NCI-H748 (cell line): ENCODE results near the gene GNAO1.

Experiments used
- DNase-seq: peaks from one replicate; lab custom pipeline; 2025; ENCODE audit not compliant: unreplicated experiment; lab: John Stamatoyannopoulos, UW

GNAO1 gene

GRCh38 chr16:56191156-56191815, at the start of gene GNAO1:
TSS of gene GNAO1 (plus strand) at chr16:56191489. CDS start at chr16:56192236, 747 bp downstream.
- peak; percentile 87 for DNase-seq

DNA sequence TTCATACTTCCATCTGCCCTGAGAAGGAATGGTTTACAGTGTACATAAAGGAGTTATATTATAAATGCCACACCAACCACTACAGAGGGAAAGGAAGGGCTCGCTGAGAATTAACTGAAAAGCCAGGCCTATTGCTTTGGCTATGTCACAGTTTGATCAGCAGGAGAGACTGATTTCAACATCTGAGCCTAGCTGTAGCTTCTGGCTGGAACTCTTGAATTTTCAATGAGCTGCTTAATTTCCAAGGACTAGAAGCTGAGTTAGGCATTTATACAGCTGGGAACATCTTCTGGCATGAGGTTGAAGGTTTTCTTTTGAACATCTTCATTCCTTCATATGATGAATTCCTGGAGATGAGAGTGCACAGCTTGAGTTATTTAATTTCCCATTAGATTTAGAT, 47.6 kb upstream of the GNAO1 start:
- DNase-seq = no peak

DNA sequence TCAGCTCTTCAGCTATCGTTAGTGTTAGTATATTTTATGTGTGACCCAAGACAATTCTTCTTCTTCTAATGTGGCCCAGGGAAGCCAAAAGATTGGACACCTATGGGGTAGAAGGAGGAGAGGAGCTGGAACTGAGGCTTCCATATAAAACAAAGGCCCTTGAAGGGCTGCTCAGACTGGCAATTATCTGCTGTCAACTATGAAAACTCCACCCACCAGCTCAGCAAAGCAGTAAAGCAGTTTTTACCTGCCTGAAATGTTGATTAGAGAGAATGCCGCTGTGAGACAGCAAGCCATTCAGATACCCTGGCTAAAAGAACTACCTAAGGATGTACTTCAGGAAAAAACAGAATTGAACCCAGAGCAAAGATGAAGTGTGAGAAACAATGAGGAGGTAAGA, 45.9 kb upstream of the GNAO1 start:
- DNase-seq = peak; percentile 2

DNA sequence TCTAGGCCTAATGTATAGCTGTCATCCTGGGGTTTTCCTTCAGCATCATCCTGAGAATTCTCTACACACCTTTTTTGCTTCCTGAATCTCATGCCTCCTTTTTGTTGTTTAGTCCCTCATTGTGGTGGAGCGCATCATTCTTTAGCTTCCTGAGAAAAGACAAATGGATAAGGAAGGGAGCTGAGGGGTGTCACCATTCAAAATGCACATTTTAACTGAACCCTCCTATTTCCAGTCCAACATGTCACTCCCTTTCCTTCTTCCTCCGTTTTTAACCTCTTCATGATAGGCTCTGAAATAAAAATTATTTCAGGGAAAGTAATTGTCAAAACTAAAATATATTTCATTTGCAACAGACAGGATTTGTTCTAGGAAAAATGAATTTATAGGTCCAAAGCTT, 39.7 kb upstream of the GNAO1 start:
- no peak for DNase-seq

DNA sequence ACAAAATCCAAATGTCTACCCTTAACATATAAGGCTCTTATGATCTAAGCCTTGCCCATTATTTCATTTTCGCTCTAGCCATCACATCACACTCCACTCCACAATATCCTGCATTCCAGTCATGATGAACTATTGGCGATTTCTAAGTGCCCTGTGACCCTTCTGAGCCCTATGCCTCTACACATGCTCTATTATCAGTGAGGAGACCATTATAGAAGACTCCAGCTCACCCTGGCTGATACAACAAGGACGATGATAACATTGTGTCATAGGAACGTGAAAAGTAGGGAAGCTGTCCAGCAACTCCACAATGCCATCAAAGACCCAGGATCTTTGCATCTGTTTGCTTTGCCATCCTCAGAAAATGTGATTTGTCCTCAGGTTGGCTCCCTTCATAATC, 29.6 kb upstream of the GNAO1 start:
- no peak for DNase-seq

DNA sequence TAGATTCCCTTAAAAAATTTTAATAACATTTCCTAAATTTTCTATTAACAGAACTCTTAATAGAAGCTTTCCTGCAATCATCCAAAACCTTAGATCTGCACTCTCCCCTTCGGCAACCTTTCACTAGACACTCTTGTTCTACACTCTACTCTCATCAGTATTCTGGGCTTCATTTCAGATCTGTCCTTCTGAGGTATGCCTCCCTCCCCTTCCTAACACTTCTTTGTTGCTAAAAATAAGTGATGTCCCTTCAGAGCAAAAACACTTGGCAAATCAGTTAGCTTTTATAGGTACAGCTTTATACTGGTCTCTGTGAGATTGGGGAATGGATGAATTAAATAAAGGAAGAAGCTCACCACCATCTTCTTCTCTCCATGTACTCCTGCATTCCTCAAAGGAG, 28.2 kb upstream of the GNAO1 start:
- no peak for DNase-seq

DNA sequence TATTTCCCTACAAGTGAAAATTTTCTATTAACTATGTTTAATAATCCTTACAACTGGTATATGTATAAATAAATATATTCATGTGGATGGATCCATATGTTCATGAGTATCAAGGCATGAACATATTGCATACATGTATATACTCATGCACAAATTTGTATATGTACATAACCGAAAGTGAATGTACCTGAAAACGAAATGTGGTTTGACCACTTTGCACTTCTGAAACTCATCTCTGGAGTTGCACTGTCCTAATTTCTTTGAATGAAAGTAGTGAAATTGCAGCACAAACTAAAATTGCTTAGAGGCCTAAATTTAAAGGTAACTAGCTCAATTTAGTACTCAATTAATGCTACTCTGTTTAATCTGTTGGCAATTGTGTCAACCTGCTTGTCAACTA, 27.4 kb upstream of the GNAO1 start:
- no peak for DNase-seq

DNA sequence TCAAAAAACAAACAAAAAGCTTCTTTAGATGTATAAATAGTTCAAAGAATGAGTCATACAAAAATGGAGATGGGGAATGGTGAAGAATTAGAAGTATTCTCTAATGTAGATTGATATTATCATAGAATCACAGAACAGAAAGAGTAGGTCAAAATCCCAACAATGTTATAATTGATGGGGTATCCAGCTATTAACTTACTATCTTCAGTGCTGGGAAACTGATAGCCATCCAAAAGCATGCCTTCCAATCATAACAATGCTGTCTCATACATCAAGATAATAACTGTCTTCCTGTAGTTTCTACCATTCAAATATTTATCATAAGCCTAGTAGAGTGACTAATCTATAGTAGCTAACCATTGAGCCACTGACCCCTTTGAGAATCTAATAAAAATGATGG, 26.7 kb upstream of the GNAO1 start:
- DNase-seq = no peak

DNA sequence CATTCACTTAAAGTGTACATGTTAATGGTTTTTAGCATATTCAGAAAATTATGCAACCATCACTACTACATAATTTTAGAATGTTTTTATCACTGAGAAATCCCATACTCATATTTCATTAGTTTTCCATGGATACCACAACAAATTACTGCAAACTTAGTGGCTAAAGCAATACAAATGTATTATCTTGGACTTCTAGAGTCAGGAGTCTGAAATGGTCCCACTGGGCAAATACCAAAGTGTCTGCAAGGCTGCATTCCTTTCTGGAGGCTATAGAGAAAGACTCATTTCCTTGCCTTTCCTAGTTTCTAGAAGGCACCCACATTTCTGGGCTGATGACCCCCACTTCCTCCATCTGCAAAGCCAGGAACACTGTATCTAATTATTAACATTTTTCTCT, 16.9 kb upstream of the GNAO1 start:
- no peak for DNase-seq

DNA sequence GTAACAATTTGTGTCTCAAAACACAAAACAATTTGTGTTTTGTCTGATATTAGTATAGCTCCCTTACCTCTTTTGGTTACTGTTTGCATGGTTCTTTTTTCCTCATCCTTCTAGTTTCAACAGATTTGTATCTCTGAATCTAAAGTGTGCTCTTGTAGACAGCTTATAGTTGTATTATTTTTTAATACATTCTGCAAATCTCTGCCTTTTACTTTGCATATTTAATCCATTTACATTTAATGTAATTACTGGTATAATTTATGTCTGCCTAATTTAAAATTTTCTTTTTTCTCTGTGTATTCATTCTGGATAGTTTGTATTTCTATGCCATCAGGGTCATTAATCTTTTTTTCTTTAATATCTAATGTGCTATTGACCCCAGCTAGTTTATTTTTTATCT, 9.9 kb upstream of the GNAO1 start:
- DNase-seq = no peak

DNA sequence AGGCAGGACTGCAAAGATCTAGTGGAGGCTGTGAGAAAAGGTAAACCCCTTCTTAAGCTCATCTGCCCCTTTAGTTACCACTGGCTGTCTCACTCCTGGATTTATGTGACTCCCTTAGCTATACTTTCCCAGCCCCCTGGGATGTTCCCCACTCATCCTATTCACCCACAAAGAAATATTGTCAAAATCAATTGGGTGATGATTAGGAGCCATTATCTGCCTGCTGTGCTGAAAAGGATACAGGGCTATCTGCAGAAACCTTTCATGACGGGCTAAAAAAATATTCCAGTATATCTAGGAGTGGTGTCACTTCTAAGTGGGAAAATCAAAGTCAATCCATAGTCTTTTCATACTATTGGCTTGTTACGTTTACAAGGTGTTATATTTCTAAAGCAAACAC, 8.0 kb upstream of the GNAO1 start:
- DNase-seq = no peak

- DNase-seq = no peak
Observed at GRCh38 chr16:56190048-56190676, 1.1 kb upstream of the GNAO1 start.

DNA sequence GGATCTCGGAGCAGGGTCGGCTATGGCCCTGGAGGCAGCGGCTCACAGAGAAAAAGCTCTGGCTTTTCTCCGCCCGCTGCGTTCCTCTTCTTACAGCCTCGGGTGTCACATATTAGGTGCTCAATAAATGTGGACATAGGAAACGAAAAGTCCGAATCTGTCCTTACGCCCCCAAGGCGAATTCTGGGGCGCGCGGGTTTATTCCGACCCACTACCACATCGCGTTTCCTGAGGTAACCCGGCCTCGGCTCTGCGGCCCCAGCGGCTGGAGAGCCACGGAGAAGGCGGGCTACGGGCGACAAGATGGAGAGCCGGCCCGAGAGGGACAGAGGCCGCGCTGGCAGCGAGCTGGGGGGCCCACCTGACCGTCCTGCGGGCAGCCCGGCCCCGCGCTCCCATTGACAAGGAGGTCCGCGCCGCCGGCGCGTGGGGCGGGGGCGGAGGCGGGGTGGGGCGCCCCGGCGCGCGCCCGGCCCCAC, 573 bp upstream of the GNAO1 start:
- DNase-seq = peak; percentile 71

- DNase-seq = peak; percentile 38
Observed at GRCh38 chr16:56191835-56192634, 746 bp downstream of the GNAO1 start.

DNA sequence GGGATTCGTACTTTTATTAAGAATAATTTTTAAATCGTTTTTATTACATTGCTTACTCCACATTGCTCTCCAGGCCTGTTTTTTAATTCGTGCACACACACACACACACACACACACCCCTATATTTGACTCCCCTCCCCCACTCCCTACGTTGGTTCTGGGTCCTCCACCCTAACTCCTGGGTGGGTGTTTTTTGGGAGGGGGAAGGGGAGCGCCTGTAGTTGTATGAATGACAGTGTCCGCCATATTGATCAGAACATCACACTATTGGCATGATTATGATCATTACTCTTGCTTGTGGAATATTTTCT, 1.3 kb downstream of the GNAO1 start:
- peak; percentile 12 for DNase-seq

GRCh38 chr16:56192986-56193945, 2.0 kb downstream of the GNAO1 start:
- peak; percentile 27 for DNase-seq

DNA sequence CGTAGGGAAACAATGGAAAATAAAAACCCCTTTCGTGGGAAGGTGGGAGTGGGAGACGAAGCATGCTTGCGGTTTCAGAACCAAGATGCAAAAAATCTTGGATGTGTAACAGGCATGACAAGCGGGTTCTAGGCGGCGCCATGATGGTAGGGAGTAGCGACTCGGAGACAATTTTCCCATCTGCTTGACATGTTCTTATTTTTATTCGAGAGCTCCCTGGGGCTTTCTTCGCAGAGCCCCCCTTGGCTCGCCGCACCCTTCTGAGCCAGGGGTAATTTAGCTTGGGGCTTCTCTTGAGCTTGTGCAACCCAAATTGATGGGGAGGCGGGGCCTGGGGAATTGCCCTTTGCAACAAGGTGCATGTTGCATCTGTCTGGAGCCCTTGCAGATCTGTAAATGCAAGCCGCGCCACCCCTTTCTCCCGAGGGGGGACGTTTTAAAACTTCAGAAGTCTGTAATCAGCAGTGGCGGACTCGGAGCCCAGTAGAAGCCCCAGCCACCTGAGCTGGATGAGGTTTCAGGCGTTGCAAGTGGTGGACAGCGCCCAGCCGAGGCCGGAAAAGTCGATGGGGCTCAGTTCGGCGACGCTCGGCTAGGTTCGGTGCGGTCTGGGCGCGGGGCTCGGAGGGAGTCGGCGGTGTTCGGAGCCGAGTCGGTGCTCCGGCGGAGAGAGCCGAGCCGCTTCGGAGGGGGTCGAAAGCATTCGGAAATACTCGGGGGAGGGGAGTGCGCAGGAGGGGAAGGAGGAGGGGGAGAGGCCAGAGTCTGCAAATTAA, 2.9 kb downstream of the GNAO1 start:
- peak; percentile 86 for DNase-seq

DNA sequence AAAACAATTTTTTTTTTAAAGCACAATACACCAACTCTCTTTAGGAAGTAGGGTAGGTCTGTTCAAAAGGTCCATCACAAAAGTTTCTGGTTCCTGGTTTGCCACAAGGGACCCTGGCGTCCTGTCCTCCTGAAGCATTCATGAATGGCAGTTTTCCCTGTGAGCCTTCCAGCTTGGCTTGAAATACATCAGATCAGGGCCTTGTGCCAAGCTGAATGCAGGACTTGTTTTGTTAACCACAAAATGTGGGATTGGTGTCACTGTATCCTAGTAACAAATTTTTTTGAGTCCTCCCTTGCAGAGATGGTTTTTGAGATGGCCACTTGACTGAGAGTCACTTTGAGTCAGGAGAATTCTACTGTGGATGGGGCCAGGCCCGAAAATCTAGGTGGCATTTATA, 3.9 kb downstream of the GNAO1 start:
- DNase-seq = no peak

- DNase-seq = no peak
Observed at GRCh38 chr16:56196381-56196780, 5.1 kb downstream of the GNAO1 start.
